MCF 10A (cell line): ENCODE results near the gene ESRRB. TPM values are rescaled to one million over a fixed set of nuclear protein-coding genes. Genes with fewer than 3 reads are reported as not detected.

Source experiments
- BruUV-seq: library from RNA; stranded (reverse); fragments of 400-500 nt; replicated peaks from 2 replicates; lab custom pipeline; 2021; lab: Mats Ljungman, UMichigan
- CTCF ChIA-PET: fragments of 300-600 bp; sonication (Branson Sonifier 250); formaldehyde crosslinking; extraction: SDS; loops from one replicate; lab custom pipeline; 2021; ENCODE audit warnings: antibody characterized with exemption, inconsistent platforms; lab: Yijun Ruan, JAX
- POLR2A ChIA-PET: fragments of 300-600, 350-650 bp; sonication (Branson Sonifier 250); formaldehyde crosslinking; extraction: SDS; loops from one replicate; lab custom pipeline; 2020; ENCODE audit warnings: antibody characterized with exemption, inconsistent platforms; lab: Yijun Ruan, JAX
- DNase-seq: peaks from one replicate; pipeline ENCODE4 v3.0.0-alpha.2; 2018; ENCODE audit not compliant: unreplicated experiment
- H3K27ac Mint-ChIP-seq: one replicate; pipeline ENCODE4 v1.8.0; 2022; ENCODE audit warnings: mild to moderate bottlenecking, low read depth, mixed read lengths; ENCODE audit not compliant: unreplicated experiment
- H3K27me3 Mint-ChIP-seq: one replicate; pipeline ENCODE4 v1.8.0; 2022; ENCODE audit warnings: mixed read lengths; ENCODE audit not compliant: insufficient read depth, unreplicated experiment
- H3K36me3 Mint-ChIP-seq: one replicate; pipeline ENCODE4 v1.8.0; 2022; ENCODE audit warnings: mild to moderate bottlenecking, moderate library complexity, mixed read lengths; ENCODE audit not compliant: insufficient read depth, unreplicated experiment
- H3K4me1 Mint-ChIP-seq: one replicate; pipeline ENCODE4 v1.8.0; 2022; ENCODE audit warnings: mixed read lengths; ENCODE audit not compliant: insufficient read depth, unreplicated experiment
- H3K4me3 Mint-ChIP-seq: one replicate; pipeline ENCODE4 v1.8.0; 2022; ENCODE audit warnings: mild to moderate bottlenecking, moderate library complexity, mixed read lengths; ENCODE audit not compliant: unreplicated experiment
- H3K9me3 Mint-ChIP-seq: one replicate; pipeline ENCODE4 v1.8.0; 2022; ENCODE audit warnings: mixed read lengths; ENCODE audit not compliant: unreplicated experiment
- intact Hi-C: fragments of 100-400 bp; cut with micrococcal nuclease; formaldehyde crosslinking; loops from 2 replicates; pipeline ENCODE4 v1.14.1; 2022
- total RNA-seq: library from RNA; stranded (reverse); gene quantifications from 2 replicates; pipeline ENCODE4 v1.2.3, GENCODE V29; 2022
- TF ChIP-seq, protein P1 (sequence below): fragments of 200-600 bp; IDR thresholded peaks from one replicate; pipeline ENCODE4 v1.8.0; 2022; ENCODE audit warnings: antibody characterized with exemption, mild to moderate bottlenecking; ENCODE audit not compliant: unreplicated experiment

The ESRRB gene
- total RNA-seq, 1 experiment from 2014 or later: 0.23 TPM

GRCh38 chr14:76495983-76496382, 120.0 kb downstream of the ESRRB start:
- no peak overlapping the region for H3K27ac Mint-ChIP-seq
- H3K9me3 Mint-ChIP-seq: no peaks in the 10 kb centered on the region
- no peak overlapping the region for H3K4me3 Mint-ChIP-seq
- intact Hi-C loops: no loop called here
- no peaks in the 10 kb centered on the region for H3K36me3 Mint-ChIP-seq
- TF ChIP-seq, protein P1, sequence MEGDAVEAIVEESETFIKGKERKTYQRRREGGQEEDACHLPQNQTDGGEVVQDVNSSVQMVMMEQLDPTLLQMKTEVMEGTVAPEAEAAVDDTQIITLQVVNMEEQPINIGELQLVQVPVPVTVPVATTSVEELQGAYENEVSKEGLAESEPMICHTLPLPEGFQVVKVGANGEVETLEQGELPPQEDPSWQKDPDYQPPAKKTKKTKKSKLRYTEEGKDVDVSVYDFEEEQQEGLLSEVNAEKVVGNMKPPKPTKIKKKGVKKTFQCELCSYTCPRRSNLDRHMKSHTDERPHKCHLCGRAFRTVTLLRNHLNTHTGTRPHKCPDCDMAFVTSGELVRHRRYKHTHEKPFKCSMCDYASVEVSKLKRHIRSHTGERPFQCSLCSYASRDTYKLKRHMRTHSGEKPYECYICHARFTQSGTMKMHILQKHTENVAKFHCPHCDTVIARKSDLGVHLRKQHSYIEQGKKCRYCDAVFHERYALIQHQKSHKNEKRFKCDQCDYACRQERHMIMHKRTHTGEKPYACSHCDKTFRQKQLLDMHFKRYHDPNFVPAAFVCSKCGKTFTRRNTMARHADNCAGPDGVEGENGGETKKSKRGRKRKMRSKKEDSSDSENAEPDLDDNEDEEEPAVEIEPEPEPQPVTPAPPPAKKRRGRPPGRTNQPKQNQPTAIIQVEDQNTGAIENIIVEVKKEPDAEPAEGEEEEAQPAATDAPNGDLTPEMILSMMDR: no peak
- H3K4me1 Mint-ChIP-seq: no peaks in the 10 kb centered on the region
- ChIA-PET POLR2A (no interaction called here), CTCF (interaction anchor here (0.6 to 1.5 kb wide), 2 partner anchors 17 to 34 kb away, joined by 3 to 4 read pairs; no protein-coding TSS in a partner anchor)
- H3K27me3 Mint-ChIP-seq: peaks cover 11% of the 10 kb centered on the region
- no TSS peak for BruUV-seq
- no peak for DNase-seq

- ChIA-PET POLR2A (no interaction called here), CTCF (interaction anchor here (0.6 to 1.5 kb wide), 3 partner anchors 10 to 33 kb away, joined by 3 to 4 read pairs (median 4); no protein-coding TSS in a partner anchor)
- Mint-ChIP-seq H3K4me1 (no peaks in the 10 kb centered on the region), H3K27ac (no peak overlapping the region), H3K4me3 (no peak overlapping the region), H3K27me3 (peaks cover 11% of the 10 kb centered on the region), H3K36me3 (no peaks in the 10 kb centered on the region), H3K9me3 (no peaks in the 10 kb centered on the region)
- TF ChIP-seq, protein P1: no peak
- no peak for DNase-seq
- intact Hi-C loops: no loop called here
- no TSS peak for BruUV-seq
Observed at GRCh38 chr14:76496595-76496994, 120.7 kb downstream of the ESRRB start.

GRCh38 chr14:76497550-76498462, 121.9 kb downstream of the ESRRB start:
- H3K27ac Mint-ChIP-seq: no peak overlapping the region
- no peaks in the 10 kb centered on the region for H3K4me1 Mint-ChIP-seq
- no peaks in the 10 kb centered on the region for H3K36me3 Mint-ChIP-seq
- intact Hi-C loops: no loop called here
- no peak overlapping the region for H3K4me3 Mint-ChIP-seq
- peaks cover 11% of the 10 kb centered on the region for H3K27me3 Mint-ChIP-seq
- BruUV-seq: no TSS peak
- no peak for DNase-seq
- ChIA-PET CTCF (interaction anchor here (1.7 kb wide), 1 partner anchor 150 kb away, joined by 6 read pairs; no protein-coding TSS in a partner anchor), POLR2A (no interaction called here)
- TF ChIP-seq, protein P1: no peak
- no peaks in the 10 kb centered on the region for H3K9me3 Mint-ChIP-seq

DNA sequence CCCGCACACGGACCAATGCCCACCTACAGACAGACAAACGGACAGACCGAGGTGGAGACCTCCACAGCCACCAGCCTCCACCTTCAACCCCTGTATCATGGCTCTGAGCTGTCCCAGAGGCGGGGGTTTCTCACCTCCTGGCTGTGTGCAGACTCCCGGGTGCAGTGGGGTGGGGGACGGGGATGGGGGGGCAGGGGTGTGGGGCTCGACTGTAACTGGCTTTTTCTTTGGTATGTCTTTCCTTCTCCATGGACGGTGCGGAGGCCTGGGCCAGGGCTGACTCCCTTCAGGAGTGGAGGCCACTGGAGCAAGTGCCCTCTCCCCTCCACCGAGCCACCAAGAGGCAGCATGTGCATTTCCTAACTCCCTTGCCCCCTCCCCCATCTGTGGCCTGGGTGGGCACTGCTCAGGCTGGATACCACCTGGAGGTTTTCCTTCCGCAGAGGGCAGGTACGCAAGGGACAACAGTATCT, 122.6 kb downstream of the ESRRB start:
- TF ChIP-seq, protein P1: no peak
- no peak overlapping the region for H3K4me3 Mint-ChIP-seq
- peaks cover 11% of the 10 kb centered on the region for H3K27me3 Mint-ChIP-seq
- intact Hi-C loops: no loop called here
- no peak for DNase-seq
- ChIA-PET POLR2A (no interaction called here), CTCF (interaction anchor here (1.7 kb wide), 1 partner anchor 149 kb away, joined by 6 read pairs; no protein-coding TSS in a partner anchor)
- H3K4me1 Mint-ChIP-seq: no peaks in the 10 kb centered on the region
- no peak overlapping the region for H3K27ac Mint-ChIP-seq
- H3K36me3 Mint-ChIP-seq: no peaks in the 10 kb centered on the region
- no TSS peak for BruUV-seq
- no peaks in the 10 kb centered on the region for H3K9me3 Mint-ChIP-seq
